Esophagus squamous epithelium (tissue), 5 donors: Measurements from ENCODE around the gene PCYT1A. TPM values are rescaled to one million over a fixed set of nuclear protein-coding genes. Genes with fewer than 3 reads are reported as not detected.

ENCODE experiments used
- DNase-seq: peaks from one replicate; lab custom pipeline; 2025; lab: John Stamatoyannopoulos, UW
- H3K27ac ChIP-seq, 4 donors: fragments of 200-600 bp; sonication (generic); one replicate each; pipeline ENCODE4 v1.5.1; 2016 to 2019; ENCODE audit warnings: mild to moderate bottlenecking in 1 of 4
- H3K27me3 ChIP-seq, 4 donors: fragments of 200-600 bp; sonication (generic); 1 replicate in 3 of 4; 2 replicates in 1 of 4; pipeline versions ENCODE4 v1.5.1 to v1.6.0; 2017 to 2021; ENCODE audit warnings: antibody characterized with exemption in 1 of 4
- H3K36me3 ChIP-seq, 3 donors: fragments of 200-600 bp; sonication (generic); one replicate each; pipeline ENCODE4 v1.5.1; 2016 to 2019
- H3K4me1 ChIP-seq, 3 donors: fragments of 200-600 bp; sonication (generic); one replicate each; pipeline ENCODE4 v1.5.1; 2017 to 2019
- H3K4me3 ChIP-seq, 4 donors: fragments of 200-600 bp; sonication (generic); 1 replicate in 3 of 4; 2 replicates in 1 of 4; pipeline ENCODE4 v1.5.1; 2016 to 2019; ENCODE audit warnings: mild to moderate bottlenecking in 2 of 4, moderate library complexity in 1 of 4
- H3K9me3 ChIP-seq, 3 donors: fragments of 200-600 bp; sonication (generic); one replicate each; pipeline ENCODE4 v1.5.1; 2016 to 2019
- POLR2A ChIP-seq, 4 donors: fragments of 450-650 bp; IDR thresholded peaks; one replicate each; pipeline ENCODE4 v1.6.1; 2017; ENCODE audit warnings: antibody characterized with exemption in 4 of 4, mild to moderate bottlenecking in 4 of 4, moderate library complexity in 3 of 4
- WGBS, 2 donors: methylation state at CpG; one replicate each; pipeline ENCODE4 v1.1.5; 2018; 5-methylcytosine and 5-hydroxymethylcytosine counted together
- intact Hi-C: fragments of 100-400 bp; cut with DNase I; formaldehyde crosslinking; loops from one replicate; pipeline ENCODE4 v1.15.0; 2022
- total RNA-seq, 4 donors: library from RNA; depleted of rRNA; stranded (reverse); fragments of >200 nt; gene quantifications; one replicate each; pipeline ENCODE4 v1.1.0, GENCODE V29; 2016
- TF ChIP-seq, protein P1 (sequence below), 6 experiments: fragments of 450-650 bp in 4 of 6; fragments of 200-600 bp in 2 of 6; sonication (generic) in 2 of 6; IDR thresholded peaks; one replicate each; pipeline ENCODE4 v1.5.1; 2016 to 2019; ENCODE audit warnings: antibody characterized with exemption in 6 of 6, mild to moderate bottlenecking in 4 of 6, moderate library complexity in 4 of 6
- donor health status: DM: yes; HTN: yes; CAD: no.

Gene PCYT1A
- total RNA-seq, 4 donors from 2014 or later: 62.9 to 104 (median 91.7) TPM

GRCh38 chr3:196332168-196332567, 44.6 kb upstream of the PCYT1A start:
- no peak for DNase-seq
- H3K36me3 ChIP-seq: no peaks in the 10 kb centered on the region
- WGBS, 2 donors: 69% methylated on average over 7 to 8 of the region's 8 CpGs
- peaks cover 0 to 19% (median 0%) of the 10 kb centered on the region in 3 donors for H3K4me1 ChIP-seq
- intact Hi-C loops: no loop called here
- no peak overlapping the region for H3K4me3 ChIP-seq
- H3K27ac ChIP-seq: no peak overlapping the region
- TF ChIP-seq, protein P1, sequence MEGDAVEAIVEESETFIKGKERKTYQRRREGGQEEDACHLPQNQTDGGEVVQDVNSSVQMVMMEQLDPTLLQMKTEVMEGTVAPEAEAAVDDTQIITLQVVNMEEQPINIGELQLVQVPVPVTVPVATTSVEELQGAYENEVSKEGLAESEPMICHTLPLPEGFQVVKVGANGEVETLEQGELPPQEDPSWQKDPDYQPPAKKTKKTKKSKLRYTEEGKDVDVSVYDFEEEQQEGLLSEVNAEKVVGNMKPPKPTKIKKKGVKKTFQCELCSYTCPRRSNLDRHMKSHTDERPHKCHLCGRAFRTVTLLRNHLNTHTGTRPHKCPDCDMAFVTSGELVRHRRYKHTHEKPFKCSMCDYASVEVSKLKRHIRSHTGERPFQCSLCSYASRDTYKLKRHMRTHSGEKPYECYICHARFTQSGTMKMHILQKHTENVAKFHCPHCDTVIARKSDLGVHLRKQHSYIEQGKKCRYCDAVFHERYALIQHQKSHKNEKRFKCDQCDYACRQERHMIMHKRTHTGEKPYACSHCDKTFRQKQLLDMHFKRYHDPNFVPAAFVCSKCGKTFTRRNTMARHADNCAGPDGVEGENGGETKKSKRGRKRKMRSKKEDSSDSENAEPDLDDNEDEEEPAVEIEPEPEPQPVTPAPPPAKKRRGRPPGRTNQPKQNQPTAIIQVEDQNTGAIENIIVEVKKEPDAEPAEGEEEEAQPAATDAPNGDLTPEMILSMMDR (IDR thresholded peaks at IDR 0.05): no peak
- TF ChIP-seq POLR2A (IDR thresholded peaks at IDR 0.05): no peak
- no peaks in the 10 kb centered on the region for H3K9me3 ChIP-seq
- H3K27me3 ChIP-seq: peaks cover 0 to 32% (median 0%) of the 10 kb centered on the region in 4 donors

DNA sequence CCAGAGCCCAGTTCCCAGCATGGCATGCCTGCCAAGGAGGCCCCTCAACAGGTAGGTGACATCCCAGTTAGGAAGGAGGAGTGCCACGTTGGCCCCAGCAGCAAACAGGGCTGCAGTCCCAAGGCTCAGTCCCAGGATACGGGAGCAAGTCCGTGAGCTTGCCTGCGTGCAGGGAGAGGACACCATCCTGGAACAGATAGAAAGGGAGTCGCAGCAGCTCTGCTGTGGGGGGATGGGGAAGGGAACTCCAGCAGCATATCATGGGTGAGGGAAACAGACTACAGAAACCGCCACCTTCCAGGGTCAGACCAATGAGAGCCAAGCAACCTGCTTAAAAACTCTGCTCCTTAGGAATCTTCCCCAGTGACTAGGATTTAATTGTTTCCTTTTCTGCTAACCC, 39.9 kb upstream of the PCYT1A start:
- intact Hi-C loops: no loop called here
- Histone ChIP-seq H3K36me3 (no peaks in the 10 kb centered on the region), H3K27ac (no peak overlapping the region), H3K4me1 (no peaks in the 10 kb centered on the region), H3K9me3 (no peaks in the 10 kb centered on the region), H3K27me3 (peaks cover 0 to 21% (median 0%) of the 10 kb centered on the region in 4 donors), H3K4me3 (no peak overlapping the region)
- WGBS, 2 donors: 29% methylated on average over 2 to 6 of the region's 6 CpGs
- TF ChIP-seq, protein P1 (IDR thresholded peaks at IDR 0.05): no peak
- no peak for TF ChIP-seq POLR2A (IDR thresholded peaks at IDR 0.05)
- no peak for DNase-seq

DNA sequence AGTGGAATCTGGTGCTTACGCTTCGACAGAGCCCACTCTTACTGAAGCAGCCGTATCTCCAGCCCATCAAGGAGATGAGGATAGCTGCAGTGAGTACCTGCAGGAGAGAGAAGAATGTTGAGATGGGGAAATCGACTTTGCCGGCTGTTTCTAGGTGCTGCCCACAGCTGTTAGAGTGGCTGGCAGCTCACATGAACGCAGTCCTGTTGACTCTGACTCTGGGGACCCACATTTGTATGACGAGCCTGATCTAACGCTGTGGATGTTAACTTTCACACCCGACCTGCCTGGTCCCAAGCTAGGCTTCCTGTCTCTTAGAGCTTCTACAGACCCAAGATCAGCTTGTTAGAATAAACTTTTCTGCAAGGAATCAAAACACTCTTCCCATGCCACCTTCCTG, 39.4 kb upstream of the PCYT1A start:
- Histone ChIP-seq H3K27ac (no peak overlapping the region), H3K4me1 (no peaks in the 10 kb centered on the region), H3K36me3 (no peaks in the 10 kb centered on the region), H3K27me3 (peaks cover 0 to 18% (median 0%) of the 10 kb centered on the region in 4 donors), H3K4me3 (no peak overlapping the region), H3K9me3 (no peaks in the 10 kb centered on the region)
- intact Hi-C loops: no loop called here
- DNase-seq: no peak
- TF ChIP-seq, protein P1 (IDR thresholded peaks at IDR 0.05): no peak
- no peak for TF ChIP-seq POLR2A (IDR thresholded peaks at IDR 0.05)
- WGBS, 2 donors: 68 to 70% methylated on average over 9 of the region's 9 CpGs

GRCh38 chr3:196323691-196324090, 36.2 kb upstream of the PCYT1A start:
- Histone ChIP-seq H3K36me3 (no peaks in the 10 kb centered on the region), H3K27me3 (peaks cover 0 to 6% (median 0%) of the 10 kb centered on the region in 4 donors), H3K4me3 (no peak overlapping the region), H3K27ac (no peak overlapping the region), H3K4me1 (peaks cover 4 to 20% (median 6%) of the 10 kb centered on the region in 3 donors), H3K9me3 (no peaks in the 10 kb centered on the region)
- 61 to 75% methylated on average over 11 of the region's 11 CpGs for WGBS, 2 donors
- intact Hi-C loops: no loop called here
- TF ChIP-seq, protein P1 (IDR thresholded peaks at IDR 0.05): no peak
- no peak for TF ChIP-seq POLR2A (IDR thresholded peaks at IDR 0.05)
- no peak for DNase-seq

GRCh38 chr3:196323016-196323415, 35.5 kb upstream of the PCYT1A start:
- Histone ChIP-seq H3K36me3 (no peaks in the 10 kb centered on the region), H3K4me1 (peaks cover 4 to 25% (median 6%) of the 10 kb centered on the region in 3 donors), H3K27me3 (peaks cover 0 to 6% (median 0%) of the 10 kb centered on the region in 4 donors), H3K9me3 (no peaks in the 10 kb centered on the region), H3K4me3 (no peak overlapping the region), H3K27ac (no peak overlapping the region)
- no peak for DNase-seq
- WGBS, 2 donors: 90 to 91% methylated on average over 4 of the region's 4 CpGs
- TF ChIP-seq, protein P1 (IDR thresholded peaks at IDR 0.05): no peak
- TF ChIP-seq POLR2A (IDR thresholded peaks at IDR 0.05): no peak
- intact Hi-C loops: no loop called here
